HEK293 (cell line): ENCODE data around the gene PASK.

Experiments used
- IKZF3 ChIP-seq: fragments of 450-650 bp; IDR thresholded peaks from 2 replicates; pipeline ENCODE4 v1.5.0; 2018; ENCODE audit warnings: missing biosample characterization, mild to moderate bottlenecking, missing genetic modification characterization, moderate library complexity
- MYNN ChIP-seq: fragments of 450-650 bp; formaldehyde crosslinking; IDR thresholded peaks from 2 replicates; pipeline ENCODE4 v1.5.1; 2016; ENCODE audit warnings: missing biosample characterization, missing genetic modification characterization, borderline replicate concordance
- ZNF132 ChIP-seq: fragments of 450-650 bp; formaldehyde crosslinking; IDR thresholded peaks from 2 replicates; pipeline ENCODE4 v1.5.1; 2017; ENCODE audit warnings: missing biosample characterization, missing genetic modification characterization, borderline replicate concordance
- ZNF175 ChIP-seq: fragments of 450-650 bp; formaldehyde crosslinking; IDR thresholded peaks from 2 replicates; pipeline ENCODE4 v1.5.1; 2016; ENCODE audit warnings: missing biosample characterization, missing genetic modification characterization
- ZNF184 ChIP-seq: fragments of 450-650 bp; IDR thresholded peaks from 2 replicates; pipeline ENCODE4 v1.5.1; 2018; ENCODE audit warnings: missing biosample characterization, mild to moderate bottlenecking, missing genetic modification characterization
- ZNF24 ChIP-seq: fragments of 450-650 bp; formaldehyde crosslinking; IDR thresholded peaks from 2 replicates; pipeline ENCODE4 v1.5.1; 2016; ENCODE audit warnings: missing biosample characterization, missing genetic modification characterization
- ZNF274 ChIP-seq, 2 experiments: fragments of 200-500 bp in 1 of 2; fragments of 450-650 bp in 1 of 2; sonication (Bioruptor generic) in 1 of 2; formaldehyde crosslinking in 1 of 2; IDR thresholded peaks; 2 replicates each; pipeline versions ENCODE4 v1.5.1 to v1.6.1; 2014 to 2016; ENCODE audit warnings: borderline replicate concordance in 1 of 2, inconsistent platforms in 1 of 2, low read length in 1 of 2, missing biosample characterization in 1 of 2, missing genetic modification characterization in 1 of 2
- ZNF391 ChIP-seq: fragments of 450-650 bp; formaldehyde crosslinking; IDR thresholded peaks from 2 replicates; pipeline ENCODE4 v1.5.1; 2016; ENCODE audit warnings: low read depth, missing biosample characterization, missing genetic modification characterization, borderline replicate concordance
- TF ChIP-seq, protein P1 (sequence below): fragments of 450-650 bp; formaldehyde crosslinking; IDR thresholded peaks from 2 replicates; pipeline ENCODE4 v1.5.1; 2016; ENCODE audit warnings: missing biosample characterization, missing genetic modification characterization
- TF ChIP-seq, protein P2 (sequence below): fragments of 450-650 bp; formaldehyde crosslinking; optimal IDR thresholded peaks from 2 replicates; pipeline ENCODE3; 2016; ENCODE audit warnings: missing biosample characterization, mild to moderate bottlenecking, missing genetic modification characterization
- TF ChIP-seq, protein P3 (sequence below): fragments of 450-650 bp; formaldehyde crosslinking; IDR thresholded peaks from 2 replicates; pipeline ENCODE4 v1.5.1; 2016; ENCODE audit warnings: missing biosample characterization, missing genetic modification characterization

DNA sequence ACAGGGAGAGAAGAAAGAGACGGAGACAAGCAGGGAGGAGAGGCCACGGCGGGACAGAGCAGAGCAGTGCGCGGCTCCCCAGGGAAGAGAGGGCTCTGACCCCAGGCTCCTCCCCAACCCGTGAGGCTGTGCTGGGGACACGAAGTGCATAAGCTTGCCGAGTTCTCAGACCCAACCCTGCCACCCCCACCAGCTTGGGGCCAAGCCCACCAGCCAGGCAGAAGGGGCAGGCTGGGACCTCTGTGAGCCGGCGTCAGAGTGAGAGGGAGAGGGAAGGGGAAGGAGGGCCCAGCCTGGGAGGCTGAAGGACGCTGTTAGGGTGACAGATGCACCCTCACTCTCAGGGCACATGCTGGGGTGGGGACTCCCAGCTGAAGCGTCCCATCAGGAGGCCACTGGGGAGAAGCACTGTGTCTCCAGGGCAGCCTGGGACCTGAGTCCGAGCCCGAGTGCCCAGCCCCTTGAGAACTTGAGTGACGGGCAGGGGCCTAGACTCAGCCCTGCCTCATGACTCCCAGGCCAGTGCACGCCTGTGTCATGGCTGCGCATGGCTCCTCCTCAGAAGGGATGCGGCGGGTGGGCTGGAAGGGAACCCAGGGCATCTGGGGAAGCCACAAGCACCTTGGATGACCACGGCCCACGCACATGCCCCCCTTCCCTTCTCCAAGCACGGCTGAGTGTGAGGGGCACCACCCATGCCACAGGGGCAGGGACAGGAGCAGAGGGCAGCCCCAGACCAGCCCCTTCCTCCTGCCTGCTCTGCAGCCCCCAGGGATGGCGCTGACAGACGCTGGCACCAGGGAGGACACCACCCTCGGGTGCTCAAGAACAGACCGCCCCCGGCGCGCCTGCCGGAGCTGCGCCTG is 78.2 kb downstream of the PASK start:
- TF ChIP-seq, protein P1, sequence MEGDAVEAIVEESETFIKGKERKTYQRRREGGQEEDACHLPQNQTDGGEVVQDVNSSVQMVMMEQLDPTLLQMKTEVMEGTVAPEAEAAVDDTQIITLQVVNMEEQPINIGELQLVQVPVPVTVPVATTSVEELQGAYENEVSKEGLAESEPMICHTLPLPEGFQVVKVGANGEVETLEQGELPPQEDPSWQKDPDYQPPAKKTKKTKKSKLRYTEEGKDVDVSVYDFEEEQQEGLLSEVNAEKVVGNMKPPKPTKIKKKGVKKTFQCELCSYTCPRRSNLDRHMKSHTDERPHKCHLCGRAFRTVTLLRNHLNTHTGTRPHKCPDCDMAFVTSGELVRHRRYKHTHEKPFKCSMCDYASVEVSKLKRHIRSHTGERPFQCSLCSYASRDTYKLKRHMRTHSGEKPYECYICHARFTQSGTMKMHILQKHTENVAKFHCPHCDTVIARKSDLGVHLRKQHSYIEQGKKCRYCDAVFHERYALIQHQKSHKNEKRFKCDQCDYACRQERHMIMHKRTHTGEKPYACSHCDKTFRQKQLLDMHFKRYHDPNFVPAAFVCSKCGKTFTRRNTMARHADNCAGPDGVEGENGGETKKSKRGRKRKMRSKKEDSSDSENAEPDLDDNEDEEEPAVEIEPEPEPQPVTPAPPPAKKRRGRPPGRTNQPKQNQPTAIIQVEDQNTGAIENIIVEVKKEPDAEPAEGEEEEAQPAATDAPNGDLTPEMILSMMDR (tag by site-specific recombination) = no peak
- TF ChIP-seq ZNF184 (tag by site-specific recombination) = no peak
- TF ChIP-seq ZNF391 = no peak
- TF ChIP-seq, protein P2, sequence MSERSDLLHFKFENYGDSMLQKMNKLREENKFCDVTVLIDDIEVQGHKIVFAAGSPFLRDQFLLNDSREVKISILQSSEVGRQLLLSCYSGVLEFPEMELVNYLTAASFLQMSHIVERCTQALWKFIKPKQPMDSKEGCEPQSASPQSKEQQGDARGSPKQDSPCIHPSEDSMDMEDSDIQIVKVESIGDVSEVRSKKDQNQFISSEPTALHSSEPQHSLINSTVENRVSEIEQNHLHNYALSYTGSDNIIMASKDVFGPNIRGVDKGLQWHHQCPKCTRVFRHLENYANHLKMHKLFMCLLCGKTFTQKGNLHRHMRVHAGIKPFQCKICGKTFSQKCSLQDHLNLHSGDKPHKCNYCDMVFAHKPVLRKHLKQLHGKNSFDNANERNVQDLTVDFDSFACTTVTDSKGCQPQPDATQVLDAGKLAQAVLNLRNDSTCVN = no peak
- TF ChIP-seq ZNF175 (tag by site-specific recombination) = no peak
- TF ChIP-seq MYNN = no peak
- no peak for TF ChIP-seq ZNF132 (tag by site-specific recombination)
- TF ChIP-seq, protein P3, sequence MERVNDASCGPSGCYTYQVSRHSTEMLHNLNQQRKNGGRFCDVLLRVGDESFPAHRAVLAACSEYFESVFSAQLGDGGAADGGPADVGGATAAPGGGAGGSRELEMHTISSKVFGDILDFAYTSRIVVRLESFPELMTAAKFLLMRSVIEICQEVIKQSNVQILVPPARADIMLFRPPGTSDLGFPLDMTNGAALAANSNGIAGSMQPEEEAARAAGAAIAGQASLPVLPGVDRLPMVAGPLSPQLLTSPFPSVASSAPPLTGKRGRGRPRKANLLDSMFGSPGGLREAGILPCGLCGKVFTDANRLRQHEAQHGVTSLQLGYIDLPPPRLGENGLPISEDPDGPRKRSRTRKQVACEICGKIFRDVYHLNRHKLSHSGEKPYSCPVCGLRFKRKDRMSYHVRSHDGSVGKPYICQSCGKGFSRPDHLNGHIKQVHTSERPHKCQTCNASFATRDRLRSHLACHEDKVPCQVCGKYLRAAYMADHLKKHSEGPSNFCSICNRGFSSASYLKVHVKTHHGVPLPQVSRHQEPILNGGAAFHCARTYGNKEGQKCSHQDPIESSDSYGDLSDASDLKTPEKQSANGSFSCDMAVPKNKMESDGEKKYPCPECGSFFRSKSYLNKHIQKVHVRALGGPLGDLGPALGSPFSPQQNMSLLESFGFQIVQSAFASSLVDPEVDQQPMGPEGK = no peak
- TF ChIP-seq IKZF3 (tag by site-specific recombination) = no peak
- TF ChIP-seq ZNF24 (tag by site-specific recombination) = no peak
- no peak for TF ChIP-seq ZNF274 (IDR thresholded peaks at IDR 0.05; ENCODE audit: low read length)
- TF ChIP-seq ZNF274 (tag by site-specific recombination; IDR thresholded peaks at IDR 0.05; ENCODE audit: borderline replicate concordance) = no peak
